ENCODE results near the gene CD7.
"Not testable (repeated sequence)": the region's sequence is repeated elsewhere in the genome, so short reads cannot be mapped to it uniquely, and the experiment has no call there.

DNA sequence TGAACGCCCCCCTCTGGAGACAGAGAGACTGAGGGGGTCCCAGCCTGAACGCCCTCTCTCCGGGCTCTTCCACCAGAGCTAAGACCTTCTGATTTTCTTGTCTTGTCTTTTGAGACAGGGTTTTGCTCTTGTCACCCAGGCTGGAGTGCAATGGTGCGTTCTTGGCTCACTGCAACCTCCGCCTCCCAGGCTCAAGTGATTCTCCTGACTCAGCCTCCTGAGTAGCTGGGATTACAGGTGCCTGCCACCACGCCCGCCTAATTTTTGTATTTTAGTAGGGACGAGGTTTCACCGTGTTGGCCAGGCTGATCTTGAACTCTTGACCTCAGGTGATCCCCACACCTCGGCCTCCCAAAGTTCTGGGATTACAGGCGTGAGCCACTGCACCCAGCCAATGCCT is 30.6 kb upstream of the CD7 start:
- not testable (repeated sequence) for TF ChIP-seq CTCF (IDR thresholded peaks at IDR 0.05; ENCODE audit: extremely low read depth in 1 of 2, insufficient read depth in 1 of 2, low read depth in 1 of 2, low read length in 2 of 2); EZH2 (IDR thresholded peaks at IDR 0.05; ENCODE audit: borderline replicate concordance, low read depth, low read length, severe bottlenecking)

Measured in endothelial cell of umbilical vein (primary cell).